HG02885 (cell line): ENCODE measurements around the gene ATXN3.
A peak's percentile ranks its signal among the peaks of the same experiment; 100 is the strongest.

Experiments
- ATAC-seq: cut with Tn5 transposase; IDR thresholded peaks from one replicate; pipeline ENCODE4 v1.9.1; 2021; ENCODE audit warnings: mild to moderate bottlenecking; ENCODE audit not compliant: unreplicated experiment, poor library complexity

The ATXN3 gene

DNA sequence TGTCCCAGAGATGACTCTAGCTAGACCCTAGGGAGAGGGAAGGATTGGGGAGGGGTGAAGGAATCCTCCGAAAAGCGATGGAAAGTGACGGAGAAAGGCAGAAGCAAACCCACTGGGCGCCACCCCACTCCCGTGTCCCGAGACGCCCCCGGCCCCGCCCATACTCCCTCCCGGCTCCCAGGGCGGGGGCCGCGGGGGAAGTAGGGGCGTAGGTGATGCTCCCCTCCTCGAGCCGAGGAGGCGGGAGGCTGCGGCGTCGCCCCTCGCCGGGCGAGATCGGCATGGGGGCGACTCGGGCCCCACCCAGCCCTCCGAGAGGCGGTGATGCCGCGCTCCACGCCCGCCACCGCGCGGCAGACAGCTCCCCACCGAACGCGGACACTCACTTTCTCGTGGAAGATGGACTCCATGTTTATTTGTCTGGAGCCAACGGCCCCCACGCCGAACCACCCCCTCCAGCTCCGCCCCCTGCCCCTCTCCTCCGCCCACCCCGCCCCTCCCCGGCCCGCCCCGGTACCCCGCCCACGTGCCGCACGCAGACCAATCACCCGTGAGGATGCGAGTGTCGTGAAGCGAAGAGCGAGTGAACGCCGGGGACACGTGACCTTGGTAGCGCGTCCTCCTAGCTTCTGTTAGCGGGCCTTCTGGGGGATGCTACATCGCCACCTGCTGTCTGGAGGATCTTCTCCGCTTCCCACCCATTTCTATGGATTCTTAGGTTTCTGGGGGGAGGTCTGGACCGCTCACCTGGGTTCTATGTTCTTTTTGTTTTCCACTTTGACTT is at the start of gene ATXN3:
ATXN3 (minus strand) TSS at position 440 of the 784 bp plus-strand sequence; CDS start at position 410, 30 bp downstream.
- ATAC-seq: peak; percentile 89

DNA sequence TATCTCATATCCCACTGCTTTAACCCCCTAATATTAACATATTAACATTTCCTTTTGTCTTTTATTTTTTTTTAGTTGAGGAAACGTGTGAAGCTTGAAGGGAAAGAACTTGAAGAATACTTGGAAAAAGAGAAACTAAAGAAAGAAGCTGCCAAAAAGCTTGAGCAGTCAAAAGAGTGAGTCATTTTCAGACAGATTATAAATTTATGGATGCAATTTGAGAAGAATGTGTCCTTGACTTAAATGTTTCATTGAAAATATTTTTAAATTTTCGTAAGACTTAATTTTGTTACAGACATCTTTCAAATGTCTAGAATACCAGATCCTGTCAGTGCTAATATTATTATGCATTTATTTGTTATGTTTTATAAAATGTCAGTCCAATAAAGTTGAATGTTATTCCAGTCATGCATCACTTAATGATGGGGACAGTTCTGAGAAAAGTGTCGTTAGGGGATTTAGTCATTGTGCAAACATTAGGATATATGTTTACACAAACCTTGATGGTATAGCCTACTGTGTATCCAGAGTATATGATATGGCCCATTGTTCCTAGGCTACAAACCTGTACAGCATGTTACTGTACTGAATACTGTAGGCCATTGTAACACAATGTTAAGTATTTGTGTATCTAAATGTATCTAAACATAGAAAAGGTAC is 48.0 kb upstream of the ATXN3 start:
- ATAC-seq: no peak

DNA sequence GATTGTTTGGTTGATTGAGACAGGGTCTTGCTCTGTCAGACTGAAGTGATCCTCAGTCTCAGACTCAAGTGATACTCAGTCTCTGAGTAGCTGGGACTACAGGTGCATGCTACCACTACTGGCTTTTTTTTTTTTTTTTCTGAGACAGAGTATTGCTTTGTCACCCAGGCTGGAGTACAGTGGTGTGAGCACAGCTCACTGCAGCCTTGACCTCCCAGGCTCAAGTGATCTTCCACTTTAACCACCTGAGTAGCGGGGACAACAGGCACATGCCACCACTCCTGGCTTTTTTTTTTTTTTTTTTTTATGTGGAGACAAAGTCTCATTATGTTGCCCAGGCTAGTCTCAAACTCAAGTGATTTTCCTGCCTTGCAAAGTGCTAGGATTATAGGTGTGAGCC is 47.2 kb upstream of the ATXN3 start:
- ATAC-seq: no peak

DNA sequence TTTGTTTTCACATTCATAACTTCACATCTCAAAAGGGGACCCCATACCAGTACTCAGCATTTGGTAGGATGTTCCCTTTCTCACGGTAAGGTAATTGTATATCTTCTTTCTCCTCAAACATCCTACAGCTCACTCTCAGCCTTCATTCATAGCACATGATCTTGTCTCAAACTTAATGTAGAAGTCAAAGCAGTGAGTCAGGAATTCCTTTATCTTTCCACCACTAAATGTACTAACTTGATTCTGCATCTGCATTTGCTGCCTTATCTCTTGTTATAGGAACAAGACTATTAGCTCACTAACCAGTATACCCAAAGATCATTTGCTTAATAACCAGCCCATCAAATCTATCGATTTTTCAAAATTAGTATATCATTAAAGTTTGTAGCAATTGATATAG is 38.3 kb upstream of the ATXN3 start:
- no peak for ATAC-seq

DNA sequence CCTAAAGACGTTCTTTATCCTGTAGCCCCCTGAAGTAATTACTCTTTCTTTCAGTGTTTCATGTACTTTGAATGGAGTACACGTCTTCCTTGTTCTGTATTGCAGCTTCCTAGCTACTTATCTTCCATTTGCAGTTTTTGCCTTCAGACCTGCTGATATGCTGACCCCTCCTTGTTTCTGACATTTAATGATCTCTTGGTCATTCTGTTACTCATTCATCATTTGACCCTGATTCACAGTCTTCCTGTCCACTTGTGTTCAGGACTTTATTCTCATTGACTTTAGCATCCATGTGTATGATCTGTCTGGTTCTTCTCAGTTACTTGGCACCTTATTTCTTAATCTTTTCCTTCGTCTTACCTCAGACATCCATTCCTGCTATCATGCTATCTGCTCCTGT is 37.6 kb upstream of the ATXN3 start:
- no peak for ATAC-seq

DNA sequence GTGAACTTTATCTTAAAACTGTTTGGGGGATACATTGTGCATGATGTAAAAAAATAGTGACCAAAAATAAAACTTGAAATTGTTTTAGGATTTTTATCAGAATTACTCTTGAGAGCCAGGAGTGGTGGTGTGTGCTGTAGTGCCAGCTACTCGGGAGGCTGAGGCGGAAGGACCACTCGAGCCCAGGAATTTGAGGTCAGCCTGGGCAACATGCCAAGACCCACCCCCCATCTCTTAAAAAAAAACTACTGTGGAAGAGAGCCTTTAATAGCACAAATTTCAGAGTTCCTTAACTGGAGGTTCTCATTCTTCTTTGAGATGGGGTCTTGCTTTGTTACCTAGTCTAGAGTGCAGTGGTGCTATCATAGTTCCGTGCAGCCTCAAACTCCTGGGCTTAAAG is 36.9 kb upstream of the ATXN3 start:
- ATAC-seq: no peak

DNA sequence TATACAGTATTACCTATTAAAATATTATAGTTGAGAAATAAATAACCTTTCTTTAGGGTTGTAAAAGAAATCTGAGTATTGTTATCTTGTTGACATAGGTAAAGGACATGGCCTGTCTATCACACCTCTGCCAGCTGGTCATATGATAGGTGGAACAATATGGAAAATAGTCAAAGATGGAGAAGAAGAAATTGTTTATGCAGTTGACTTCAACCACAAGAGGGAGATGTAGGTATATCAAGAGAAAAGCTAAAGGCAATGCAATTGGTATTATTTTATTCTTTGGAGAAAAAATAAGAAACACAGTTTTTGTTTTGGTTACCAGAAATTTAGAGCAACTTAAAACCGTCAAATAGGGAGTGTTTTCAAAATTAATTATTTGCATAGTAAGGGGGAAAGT is 28.9 kb upstream of the ATXN3 start:
- no peak for ATAC-seq

DNA sequence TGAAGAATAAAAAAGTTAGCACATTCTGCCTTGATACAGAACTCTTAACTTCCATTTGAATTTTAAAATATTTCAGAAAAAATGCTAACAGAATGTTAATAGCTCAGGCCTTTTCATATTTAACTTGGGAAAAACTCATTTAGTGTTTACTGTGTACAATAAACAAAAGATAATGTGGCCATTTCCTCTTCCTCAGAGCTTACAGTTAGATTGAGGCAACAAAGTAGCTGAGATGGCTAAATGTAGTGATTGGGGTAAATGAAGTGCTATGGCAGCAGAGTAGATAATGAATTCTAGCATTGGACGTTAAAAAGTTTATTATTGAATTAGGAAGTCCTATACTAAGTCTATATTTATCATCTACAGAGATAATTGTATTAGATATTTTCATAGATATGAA is 28.1 kb upstream of the ATXN3 start:
- ATAC-seq: no peak

DNA sequence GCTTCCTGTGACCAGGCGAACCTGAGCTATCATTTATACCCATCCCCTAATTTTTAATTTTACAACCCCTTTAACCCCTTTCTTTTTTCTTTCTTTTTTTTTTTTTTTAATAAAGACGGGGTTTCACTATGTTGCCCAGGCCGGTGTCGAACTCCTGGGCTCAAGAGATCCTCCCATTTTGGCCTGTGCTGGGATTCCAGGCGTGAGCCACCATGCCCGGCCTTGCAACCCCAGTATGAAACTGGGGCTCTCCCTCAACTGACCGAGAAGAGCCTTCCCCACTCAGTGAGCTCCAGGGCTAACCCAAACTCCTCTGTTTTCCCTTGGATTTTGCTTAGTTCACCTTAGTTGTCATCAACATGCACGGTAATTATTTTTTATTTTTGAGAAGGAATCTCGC is 16.4 kb upstream of the ATXN3 start:
- no peak for ATAC-seq

DNA sequence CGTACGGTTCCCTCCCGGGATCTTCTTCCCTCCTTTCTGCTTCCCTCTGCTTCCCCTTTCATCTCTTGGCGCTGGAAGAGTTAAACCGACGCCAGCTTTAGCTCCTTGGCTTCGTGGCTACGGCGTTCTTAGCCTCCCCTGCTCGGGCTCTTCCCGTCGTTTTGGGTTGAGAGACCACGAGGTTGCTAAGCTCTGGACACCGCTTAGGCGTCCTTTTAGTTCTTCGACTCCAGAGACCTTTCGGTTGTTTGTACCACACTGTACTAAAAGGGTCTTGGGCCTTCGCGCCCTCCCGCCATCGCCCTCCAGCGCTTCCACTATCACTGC is 15.9 kb upstream of the ATXN3 start:
- no peak for ATAC-seq

DNA sequence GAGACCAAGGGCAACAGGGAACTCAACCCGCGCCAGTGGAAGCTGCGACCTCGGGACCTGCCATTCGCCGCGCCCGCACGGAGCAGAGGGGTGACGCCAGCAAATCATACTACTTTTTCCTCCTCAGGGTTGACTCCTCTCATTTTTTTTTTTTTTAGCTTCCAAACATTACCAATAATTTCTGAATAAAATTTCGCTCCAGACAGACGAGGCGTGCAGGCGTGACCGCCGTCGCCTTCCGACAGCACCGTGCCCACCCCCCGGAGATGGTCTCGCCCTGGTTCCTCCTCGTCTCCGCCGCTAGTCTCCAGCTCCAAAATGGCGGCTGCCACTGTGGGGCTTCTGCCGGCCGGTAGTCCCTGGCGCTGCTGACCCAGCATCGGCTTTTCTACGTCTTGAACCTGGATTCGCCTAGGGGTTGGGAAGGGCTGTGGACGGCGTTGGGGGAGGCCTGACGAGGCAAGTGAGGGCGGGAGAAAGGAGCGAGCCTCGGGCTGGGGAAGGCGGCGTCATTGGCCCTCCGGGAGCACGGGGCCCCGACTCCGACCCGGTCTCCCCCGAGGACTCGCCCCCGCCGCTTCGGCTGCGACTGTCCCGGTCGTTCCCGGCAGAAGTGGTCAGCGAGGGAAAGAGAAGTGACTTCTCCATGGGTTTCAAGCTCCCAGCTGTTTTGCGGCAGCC is 15.4 kb upstream of the ATXN3 start, which contains the start of the genes CPSF2 and NDUFB1:
CPSF2 (plus strand) TSS at position 300 of the 681 bp plus-strand sequence. CDS start 9,016 bp downstream, outside the sequence.
NDUFB1 (minus strand) TSS at position 37 of the 681 bp plus-strand sequence. CDS start 4,069 bp downstream, outside the sequence.
- peak; percentile 87 for ATAC-seq

DNA sequence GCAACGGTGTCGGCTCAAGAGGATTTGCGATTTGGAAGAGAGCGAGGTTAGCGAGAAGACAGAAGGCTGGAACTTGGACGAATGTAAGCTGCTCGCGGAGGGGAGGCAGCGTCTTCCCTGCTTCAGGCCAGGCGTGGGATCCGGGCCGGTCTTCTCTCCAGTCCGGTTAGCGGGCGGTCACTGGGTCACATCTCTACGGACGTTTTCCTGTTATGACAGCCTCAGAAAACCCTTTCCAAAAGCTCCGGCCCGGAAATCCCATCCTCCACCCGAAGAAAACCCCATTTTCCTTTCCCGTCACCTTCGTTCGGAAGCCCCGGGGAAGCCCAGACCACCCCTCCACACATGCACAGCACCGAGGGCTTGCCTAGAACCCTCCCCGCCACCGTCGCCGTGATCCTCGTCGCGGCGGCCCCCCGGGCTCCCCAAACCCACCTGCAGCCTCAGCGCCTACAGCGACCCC is 14.9 kb upstream of the ATXN3 start:
- peak; percentile 26 for ATAC-seq

DNA sequence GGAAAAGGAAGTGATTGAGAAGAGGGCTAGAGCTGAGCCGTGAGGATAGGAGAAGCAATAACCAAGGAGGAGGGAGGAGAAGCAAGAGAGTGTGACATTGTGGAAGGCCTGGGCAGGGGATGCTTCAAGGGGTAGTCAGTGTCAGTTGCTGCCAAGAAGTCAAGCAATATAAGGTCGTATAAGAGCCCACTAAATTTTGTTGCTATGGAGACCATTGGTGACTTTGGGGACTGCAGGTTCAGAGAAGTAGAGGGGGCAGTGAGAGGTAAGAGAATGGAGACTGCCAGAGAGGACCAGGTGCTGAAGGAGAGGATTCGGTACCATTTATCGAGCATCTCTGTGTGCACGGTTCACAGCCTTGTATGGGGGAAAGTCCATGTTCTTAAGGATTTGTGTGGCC is 3.1 kb upstream of the ATXN3 start:
- ATAC-seq: no peak

DNA sequence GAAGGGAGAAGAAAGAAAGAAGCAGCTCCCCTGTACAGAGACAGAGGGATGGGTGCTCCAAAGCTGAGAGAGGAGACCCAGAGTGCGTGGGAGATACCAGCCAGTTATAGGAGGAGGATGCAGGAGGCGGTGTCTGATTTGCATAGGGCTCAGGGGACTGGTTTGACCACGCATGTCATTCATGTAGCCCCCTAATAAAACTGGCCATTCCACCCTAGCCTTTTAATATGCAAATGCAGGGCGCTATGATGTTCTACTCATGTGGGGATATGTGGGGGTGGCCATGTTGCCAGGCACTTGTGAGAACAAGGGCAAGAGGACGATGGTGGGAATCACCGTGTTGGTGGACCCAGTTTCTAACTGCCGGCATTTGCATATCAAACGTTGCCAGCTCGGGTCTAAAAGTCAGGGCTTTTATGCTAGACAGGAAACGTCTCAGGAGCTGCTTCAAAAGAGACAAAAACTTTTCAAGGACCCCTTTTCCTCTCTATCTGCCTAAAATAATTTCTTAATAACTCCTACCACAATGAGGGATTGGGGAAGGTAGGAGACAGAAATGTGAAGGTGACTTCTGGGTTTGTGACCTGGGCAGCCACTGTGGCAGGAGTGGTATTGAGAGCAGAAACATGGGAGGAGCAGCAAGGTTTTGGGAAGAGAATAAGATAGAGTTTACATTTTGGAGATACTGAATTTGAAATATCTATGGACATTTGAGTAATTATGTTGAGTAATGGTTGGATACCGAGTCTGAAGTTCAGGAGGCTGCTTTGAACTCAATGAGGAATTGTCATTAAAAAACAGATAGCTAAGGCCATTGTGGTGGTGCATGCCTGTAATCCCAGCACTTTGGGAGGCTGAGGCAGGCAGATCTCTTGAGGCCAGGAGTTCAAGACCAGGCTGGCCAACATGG is 2.2 kb upstream of the ATXN3 start:
- no peak for ATAC-seq

DNA sequence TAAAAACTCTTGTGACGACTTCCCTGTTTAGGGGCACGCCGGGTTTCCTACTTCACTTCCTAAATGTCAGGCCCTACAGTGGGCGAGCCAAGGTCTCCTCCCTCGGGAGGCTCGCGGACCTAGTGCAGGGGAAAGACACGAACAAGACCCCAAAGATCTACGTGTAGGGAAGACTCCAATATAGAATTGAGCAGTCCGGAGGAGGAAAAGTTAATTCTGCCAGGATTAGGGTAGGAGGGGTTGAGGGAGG is 564 bp downstream of the ATXN3 start:
- no peak for ATAC-seq

DNA sequence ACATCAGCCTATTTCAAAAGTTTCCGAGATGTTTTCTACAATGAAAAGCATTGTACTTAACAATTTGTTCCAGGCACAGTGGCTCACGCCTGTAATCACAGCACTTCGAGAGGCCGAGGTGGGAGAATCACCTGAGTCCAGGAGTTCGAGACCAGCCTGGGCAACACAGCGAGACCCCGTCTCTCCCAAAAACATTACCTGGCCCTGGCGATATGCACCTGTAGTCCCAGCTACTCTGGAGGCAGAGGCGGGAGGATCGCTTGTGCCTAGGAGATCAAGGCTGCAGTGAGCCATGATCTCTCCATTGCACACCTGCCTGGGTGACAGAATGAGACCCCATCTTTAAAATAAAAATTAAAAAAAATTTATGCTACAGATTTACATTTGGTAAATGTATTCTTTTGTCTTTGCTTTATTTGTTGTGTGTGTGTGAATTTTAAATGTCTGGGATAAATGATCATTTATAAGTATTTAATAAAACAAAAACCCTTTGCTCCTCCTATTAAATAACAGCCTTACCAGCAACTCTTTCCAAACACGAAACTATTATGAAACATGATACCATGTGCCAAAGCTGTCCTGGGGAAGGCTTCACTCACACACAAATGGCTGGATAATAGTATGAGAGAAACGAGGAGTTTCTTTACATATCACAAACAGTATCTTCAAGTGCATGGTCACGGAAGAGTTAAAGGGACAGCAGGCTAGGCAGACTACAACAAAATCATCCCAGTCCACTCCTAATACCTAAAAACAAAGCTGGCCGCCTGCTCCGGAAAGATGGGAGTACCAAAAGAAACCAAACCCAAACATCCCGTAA is 1.1 kb downstream of the ATXN3 start:
- ATAC-seq: no peak

DNA sequence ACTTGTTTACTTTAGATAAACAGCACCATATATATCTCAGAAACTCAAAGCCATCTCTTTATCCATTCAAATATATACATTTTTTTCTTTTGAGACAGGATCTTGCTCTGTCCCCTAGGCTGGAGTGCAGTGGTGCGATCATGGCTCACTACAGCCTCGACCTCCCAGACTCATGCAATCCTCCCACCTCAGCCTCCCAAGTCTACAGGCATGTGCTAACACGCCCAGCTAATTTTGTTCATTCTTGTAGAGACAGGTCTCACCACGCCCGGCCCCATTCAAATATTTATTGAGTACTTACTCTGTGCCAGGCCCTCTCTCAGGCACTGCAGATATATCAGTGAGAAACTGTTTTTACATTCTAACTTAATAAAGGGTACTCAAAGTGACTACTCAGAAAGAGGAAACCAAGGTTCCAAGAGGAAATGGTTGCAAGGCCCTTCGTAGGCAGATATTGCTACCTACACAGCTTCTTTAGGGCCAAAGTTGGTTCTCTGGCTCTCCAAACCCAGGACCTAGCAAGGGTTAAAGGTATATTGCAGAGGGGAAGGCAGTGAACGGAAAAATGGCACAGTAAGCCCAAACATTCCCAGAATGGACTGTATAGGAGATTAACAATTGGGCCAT is 2.9 kb downstream of the ATXN3 start:
- no peak for ATAC-seq

DNA sequence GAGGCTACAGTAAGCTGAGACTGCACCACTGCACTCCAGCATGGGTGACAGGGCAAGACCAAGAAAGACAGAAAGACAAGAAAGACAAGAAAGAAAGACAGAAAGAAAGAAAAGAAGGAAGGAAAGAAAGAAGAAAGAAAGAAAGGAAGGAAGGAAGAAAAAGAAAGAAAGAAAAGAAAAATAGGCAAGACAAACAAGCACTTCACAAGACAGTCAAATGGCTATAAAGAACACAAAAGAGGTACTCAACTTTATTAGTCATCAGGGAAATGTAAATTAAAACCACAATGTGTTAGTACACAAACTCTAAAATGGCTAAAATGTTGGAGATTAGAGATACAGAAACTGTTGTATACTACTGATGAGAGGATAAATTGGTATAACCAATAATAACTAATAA is 6.6 kb downstream of the ATXN3 start:
- ATAC-seq: no peak

DNA sequence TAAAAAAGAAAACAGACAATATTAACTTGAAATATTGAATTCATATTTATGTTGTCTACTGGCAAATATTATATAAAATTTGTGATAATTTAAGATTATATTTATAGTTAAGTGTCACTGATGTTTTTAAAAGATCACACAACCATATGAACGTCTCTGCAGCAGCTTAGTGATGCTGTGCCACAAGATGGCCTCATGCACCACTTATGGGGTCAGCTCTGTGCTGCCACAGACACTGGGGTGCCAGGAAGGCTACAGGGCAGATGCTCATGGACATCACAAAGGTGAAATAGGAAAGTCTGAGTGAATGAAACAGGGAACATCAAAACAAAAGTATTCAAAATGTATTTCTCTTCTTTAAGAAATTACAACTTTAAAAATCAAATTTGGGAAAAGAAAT is 13.1 kb downstream of the ATXN3 start:
- no peak for ATAC-seq
